Gastrocnemius medialis (tissue), 4 donors: ENCODE data around the gene PVALB. TPM values are rescaled to one million over a fixed set of nuclear protein-coding genes. Genes with fewer than 3 reads are reported as not detected.

ENCODE experiments used
- ATAC-seq, 2 donors: fragments of 150-250 bp; one replicate each; pipeline ENCODE4 v1.9.1; 2016
- DNase-seq, 2 donors: peaks; one replicate each; pipeline ENCODE4 v3.0.0-alpha.2; 2019
- H3K27ac ChIP-seq, 4 donors: fragments of 200-600 bp; sonication (generic); 1 replicate in 1 of 4; 2 replicates in 3 of 4; pipeline ENCODE4 v1.5.1; 2016 to 2018; ENCODE audit warnings: mild to moderate bottlenecking in 2 of 4, moderate library complexity in 1 of 4
- H3K27me3 ChIP-seq, 3 donors: fragments of 200-600 bp; sonication (generic) in 2 of 3; 1 replicate in 1 of 3; 2 replicates in 2 of 3; pipeline versions ENCODE4 v1.5.1 to v1.6.0; 2016 to 2019; ENCODE audit warnings: mild to moderate bottlenecking in 1 of 3, moderate library complexity in 1 of 3
- H3K36me3 ChIP-seq, 2 donors: fragments of 200-600 bp; sonication (generic) in 1 of 2; one replicate each; pipeline ENCODE4 v1.5.1; 2017 to 2018
- H3K4me1 ChIP-seq, 2 donors: fragments of 200-600 bp; sonication (generic) in 1 of 2; one replicate each; pipeline ENCODE4 v1.5.1; 2016 to 2017; ENCODE audit warnings: mild to moderate bottlenecking in 2 of 2
- H3K4me3 ChIP-seq, 4 donors: fragments of 200-600 bp; sonication (generic) in 3 of 4; 1 replicate in 1 of 4; 2 replicates in 3 of 4; pipeline ENCODE4 v1.5.1; 2016 to 2019; ENCODE audit warnings: mild to moderate bottlenecking in 2 of 4
- H3K9me3 ChIP-seq, 3 donors: fragments of 200-600 bp; sonication (generic) in 2 of 3; 1 replicate in 1 of 3; 2 replicates in 2 of 3; pipeline ENCODE4 v1.5.1; 2016 to 2019
- POLR2A ChIP-seq, 2 donors: fragments of 450-650 bp; IDR thresholded peaks; one replicate each; pipeline ENCODE4 v1.6.1; 2017; ENCODE audit warnings: antibody characterized with exemption in 2 of 2, mild to moderate bottlenecking in 2 of 2, moderate library complexity in 2 of 2
- in situ Hi-C, 4 donors: fragments of 200-750 bp; cut with MboI; loops; one replicate each; pipeline versions ENCODE4 v1.15.0 to v1.8.0; 2017; ENCODE audit warnings: low sequenced_read_pairs in 4 of 4
- intact Hi-C: fragments of 100-400 bp; cut with DNase I; formaldehyde crosslinking; loops from one replicate; pipeline ENCODE4 v1.15.1; 2023; ENCODE audit warnings: low total_unique reads
- total RNA-seq, 4 donors: library from RNA; depleted of rRNA; stranded (reverse); fragments of >200 nt; gene quantifications; one replicate each; pipeline versions ENCODE4 v1.1.0 to v1.2.3, GENCODE V29; 2016
- TF ChIP-seq, protein P1 (sequence below), 5 experiments: fragments of 450-650 bp in 3 of 5; fragments of 200-600 bp in 2 of 5; sonication (generic) in 2 of 5; IDR thresholded peaks in 4 of 5; conservative IDR thresholded peaks in 1 of 5; 1 replicate in 4 of 5; 2 replicates in 1 of 5; pipeline ENCODE4 v1.5.1; 2016 to 2019; ENCODE audit warnings: antibody characterized with exemption in 5 of 5, mild to moderate bottlenecking in 3 of 5, moderate library complexity in 3 of 5

Gene PVALB
- total RNA-seq, 4 donors from 2014 or later = 1.2 to 4.1 TPM; not detected in 2

DNA sequence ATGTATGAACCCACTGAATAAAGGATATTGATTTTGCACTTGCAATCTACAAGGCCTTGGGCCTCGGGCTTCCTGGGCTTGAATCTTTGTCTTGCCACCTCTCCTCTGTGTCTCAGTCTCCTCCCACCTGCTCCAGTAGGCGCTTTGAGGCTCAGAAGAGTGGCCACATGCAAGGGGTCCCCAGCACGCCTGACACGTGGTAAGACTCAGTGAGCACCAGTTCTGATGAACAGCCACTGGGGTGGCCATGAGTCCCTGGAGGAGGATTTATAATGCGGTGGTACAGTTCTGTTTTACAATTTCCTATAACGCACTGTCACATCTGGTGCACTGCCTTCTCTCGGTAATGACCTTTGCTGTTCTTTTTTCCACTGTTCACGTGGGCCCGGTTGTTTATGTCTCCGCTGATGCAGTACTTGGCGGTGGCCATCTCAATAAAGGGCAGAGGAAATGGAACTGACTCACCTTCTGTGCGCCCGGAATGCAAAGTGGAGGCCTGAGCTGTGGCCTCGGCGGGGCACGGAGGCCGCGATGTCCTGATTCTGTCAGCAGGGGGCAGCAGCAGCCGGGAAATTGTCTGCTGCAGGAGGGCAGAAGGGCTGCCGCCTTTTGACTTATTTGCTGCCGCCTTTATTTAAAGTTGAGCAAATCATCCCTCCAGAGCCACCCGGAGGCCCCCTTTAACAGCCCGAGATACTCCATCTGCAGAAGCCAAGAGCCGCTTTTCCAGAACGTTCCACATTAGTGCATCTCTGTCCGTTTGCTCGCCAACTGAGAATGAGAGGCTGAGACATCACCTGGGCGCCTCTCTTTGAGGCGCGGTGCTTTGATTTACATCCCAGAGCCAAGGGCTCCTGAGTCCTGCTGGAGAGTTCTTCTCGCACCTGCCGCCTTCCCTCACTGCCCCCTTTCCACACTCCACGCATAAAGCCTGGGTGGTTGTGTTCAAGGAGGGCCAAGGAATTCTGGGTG is 34.9 kb downstream of the PVALB start:
- Histone ChIP-seq H3K27me3 (peaks cover 0 to 27% (median 6%) of the 10 kb centered on the region in 3 donors), H3K9me3 (no peaks in the 10 kb centered on the region), H3K36me3 (no peaks in the 10 kb centered on the region), H3K4me1 (peaks cover 0 to 9% of the 10 kb centered on the region in 2 donors), H3K4me3 (no peak overlapping the region), H3K27ac (no peak overlapping the region)
- DNase-seq = peak; percentile 31 to 53
- TF ChIP-seq, protein P1, sequence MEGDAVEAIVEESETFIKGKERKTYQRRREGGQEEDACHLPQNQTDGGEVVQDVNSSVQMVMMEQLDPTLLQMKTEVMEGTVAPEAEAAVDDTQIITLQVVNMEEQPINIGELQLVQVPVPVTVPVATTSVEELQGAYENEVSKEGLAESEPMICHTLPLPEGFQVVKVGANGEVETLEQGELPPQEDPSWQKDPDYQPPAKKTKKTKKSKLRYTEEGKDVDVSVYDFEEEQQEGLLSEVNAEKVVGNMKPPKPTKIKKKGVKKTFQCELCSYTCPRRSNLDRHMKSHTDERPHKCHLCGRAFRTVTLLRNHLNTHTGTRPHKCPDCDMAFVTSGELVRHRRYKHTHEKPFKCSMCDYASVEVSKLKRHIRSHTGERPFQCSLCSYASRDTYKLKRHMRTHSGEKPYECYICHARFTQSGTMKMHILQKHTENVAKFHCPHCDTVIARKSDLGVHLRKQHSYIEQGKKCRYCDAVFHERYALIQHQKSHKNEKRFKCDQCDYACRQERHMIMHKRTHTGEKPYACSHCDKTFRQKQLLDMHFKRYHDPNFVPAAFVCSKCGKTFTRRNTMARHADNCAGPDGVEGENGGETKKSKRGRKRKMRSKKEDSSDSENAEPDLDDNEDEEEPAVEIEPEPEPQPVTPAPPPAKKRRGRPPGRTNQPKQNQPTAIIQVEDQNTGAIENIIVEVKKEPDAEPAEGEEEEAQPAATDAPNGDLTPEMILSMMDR (IDR thresholded peaks at IDR 0.05 in 4 of 5, conservative IDR thresholded peaks at IDR 0.05 in 1 of 5) = peak; percentile 74 to 92 (median 88)
- TF ChIP-seq POLR2A (IDR thresholded peaks at IDR 0.05) = no peak
- in situ Hi-C loops (loop anchor here in 3 of 4 donors (10.0 to 25.0 kb wide), 4 partner anchors 73 to 205 kb away; no protein-coding TSS in a partner anchor), intact Hi-C loops (loop anchor here (1.0 to 5.0 kb wide), 4 partner anchors 74 to 262 kb away; no protein-coding TSS in a partner anchor)
- peak; percentile 71 to 87 for ATAC-seq

DNA sequence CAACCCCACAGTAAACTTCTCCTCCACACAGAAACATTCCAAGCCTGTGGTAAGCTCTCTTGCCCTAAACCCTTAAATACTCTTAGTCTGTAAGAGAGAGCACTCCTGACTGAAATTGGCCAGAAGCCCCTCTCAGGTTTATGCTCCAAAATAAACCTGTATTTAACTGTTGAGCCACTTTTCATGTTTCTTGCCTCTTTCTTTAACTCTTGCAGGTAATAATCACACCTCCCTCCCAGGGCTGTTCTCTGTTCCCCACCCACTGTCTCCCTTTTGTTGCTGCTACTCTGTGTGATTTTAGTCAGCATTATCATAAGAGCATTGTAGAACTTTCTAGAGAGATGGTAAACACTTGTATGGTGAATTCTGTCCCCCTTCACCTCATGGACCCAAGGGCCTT is 38.8 kb downstream of the PVALB start:
- Histone ChIP-seq H3K4me1 (peaks cover 16 to 22% of the 10 kb centered on the region in 2 donors), H3K9me3 (no peaks in the 10 kb centered on the region), H3K27me3 (no peaks in the 10 kb centered on the region), H3K36me3 (no peaks in the 10 kb centered on the region), H3K27ac (no peak overlapping the region), H3K4me3 (no peak overlapping the region)
- TF ChIP-seq POLR2A (IDR thresholded peaks at IDR 0.05) = no peak
- TF ChIP-seq, protein P1 (IDR thresholded peaks at IDR 0.05 in 4 of 5, conservative IDR thresholded peaks at IDR 0.05 in 1 of 5) = no peak
- ATAC-seq (no peak), DNase-seq (no peak)
- in situ Hi-C loops (loop anchor here in 3 of 4 donors (10.0 to 25.0 kb wide), 3 partner anchors 184 to 209 kb away; no protein-coding TSS in a partner anchor), intact Hi-C loops (loop anchor here (10.0 kb wide), 1 partner anchor 417 kb away; no protein-coding TSS in a partner anchor)

DNA sequence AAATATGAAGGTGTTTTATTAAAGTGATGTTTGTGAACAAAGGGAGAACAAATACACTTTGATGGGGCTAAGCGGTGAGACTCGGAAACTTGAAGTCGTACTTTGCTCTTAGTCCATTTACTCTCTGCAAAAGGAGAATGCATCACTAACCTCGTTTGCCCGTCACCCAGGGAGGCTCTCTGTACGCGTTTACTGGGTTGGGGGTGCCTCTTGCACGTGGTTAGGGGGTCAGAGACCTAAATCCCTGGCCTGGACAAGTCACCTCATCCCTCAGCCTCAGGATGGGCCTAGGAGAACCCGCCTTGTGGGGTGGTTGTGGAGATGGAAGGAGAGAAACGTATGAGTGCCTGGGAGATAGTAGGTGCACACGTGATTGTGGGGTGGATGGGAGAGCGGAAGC is 40.1 kb downstream of the PVALB start:
- TF ChIP-seq, protein P1 (IDR thresholded peaks at IDR 0.05 in 4 of 5, conservative IDR thresholded peaks at IDR 0.05 in 1 of 5) = no peak
- TF ChIP-seq POLR2A (IDR thresholded peaks at IDR 0.05) = no peak
- in situ Hi-C loops (loop anchor here in 3 of 4 donors (10.0 to 25.0 kb wide), 3 partner anchors 186 to 211 kb away; no protein-coding TSS in a partner anchor), intact Hi-C loops (loop anchor here (2.0 to 10.0 kb wide), 2 partner anchors 80 to 418 kb away; no protein-coding TSS in a partner anchor)
- Histone ChIP-seq H3K27ac (peak overlapping the region; percentile 51 to 70 (median 60)), H3K4me1 (peaks cover 16% of the 10 kb centered on the region in 2 donors), H3K4me3 (peak overlapping the region; percentile 11 to 40 (median 40)), H3K27me3 (no peaks in the 10 kb centered on the region), H3K36me3 (no peaks in the 10 kb centered on the region), H3K9me3 (no peaks in the 10 kb centered on the region)
- DNase-seq = no peak
- no peak for ATAC-seq

DNA sequence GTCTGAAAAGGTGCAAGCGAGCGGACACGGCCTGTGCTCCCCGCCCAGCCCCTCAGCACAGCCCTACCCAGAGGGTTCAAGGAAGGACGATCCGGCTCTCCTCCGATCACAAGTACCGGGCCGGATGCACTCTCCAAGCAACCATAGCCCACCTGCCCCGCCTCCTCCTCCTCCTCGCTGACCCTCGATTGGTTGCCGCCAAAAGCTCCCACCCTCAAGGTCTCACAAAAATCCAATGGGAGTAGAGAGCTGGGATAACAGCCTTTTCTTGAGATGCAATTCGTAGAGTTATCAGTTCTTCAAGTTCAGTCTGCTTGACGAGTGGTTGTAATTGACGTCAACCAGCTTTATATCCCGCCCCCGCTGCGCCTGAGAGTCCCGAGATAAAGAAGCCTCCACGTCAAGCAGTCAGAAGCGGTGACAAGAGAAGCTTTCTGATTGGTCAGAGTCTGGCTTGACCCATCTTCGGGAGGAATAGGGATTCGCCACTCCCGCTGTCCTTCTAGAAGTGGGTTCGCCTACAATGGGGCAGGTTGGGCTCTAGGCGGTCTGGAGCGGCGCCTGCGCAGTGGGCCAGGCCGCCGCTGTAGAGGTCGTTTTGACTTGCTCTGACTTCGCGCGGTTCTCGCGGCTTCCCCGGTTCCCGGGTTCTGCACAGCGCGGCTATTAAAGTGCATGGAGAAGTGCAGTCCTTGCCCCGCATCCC is 40.7 kb downstream of the PVALB start, which contains the start of gene IFT27:
Gene IFT27, minus strand, starts transcription at position 156 of the 706 bp plus-strand sequence. CDS start 412 bp downstream, outside the sequence.
- Histone ChIP-seq H3K9me3 (no peaks in the 10 kb centered on the region), H3K27me3 (no peaks in the 10 kb centered on the region), H3K27ac (peak within 1 kb of the TSS; percentile 84 to 92 (median 88)), H3K36me3 (no peaks in the 10 kb centered on the region), H3K4me1 (peaks cover 13 to 16% of the 10 kb centered on the region in 2 donors), H3K4me3 (peak within 1 kb of the TSS; percentile 73 to 97 (median 95))
- TF ChIP-seq, protein P1 (IDR thresholded peaks at IDR 0.05 in 4 of 5, conservative IDR thresholded peaks at IDR 0.05 in 1 of 5) = no peak
- peak; percentile 34 to 46 for TF ChIP-seq POLR2A (IDR thresholded peaks at IDR 0.05)
- intact Hi-C loops = loop anchor here (2.0 to 10.0 kb wide), 2 partner anchors 81 to 419 kb away; no protein-coding TSS in a partner anchor
- in situ Hi-C loops = loop anchor here in 3 of 4 donors (10.0 to 25.0 kb wide), 3 partner anchors 186 to 211 kb away; no protein-coding TSS in a partner anchor
- ATAC-seq (peak; percentile 99 to 100), DNase-seq (peak; percentile 100)
